ENCODE measurements around the gene FHOD3.

FHOD3 gene

DNA sequence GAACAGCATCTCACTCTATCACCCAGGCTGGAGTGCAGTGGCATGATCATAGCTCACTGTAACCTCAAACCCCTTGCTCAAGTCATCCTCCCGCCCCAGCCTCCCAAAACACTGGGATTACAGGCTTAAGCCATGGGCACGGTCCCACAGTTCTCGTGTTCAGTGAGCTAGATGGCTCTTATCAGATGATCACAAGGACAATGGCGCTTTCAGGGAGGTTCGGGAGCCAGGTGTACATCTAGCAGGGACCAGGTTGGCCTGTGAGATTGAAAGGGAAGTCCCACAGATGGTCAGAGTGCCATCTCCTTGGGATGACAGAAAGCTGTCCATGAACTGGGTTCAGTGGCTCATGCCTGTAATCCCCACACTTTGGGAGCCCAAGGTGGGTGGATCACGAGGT is 14.1 kb upstream of the FHOD3 start:
- Mint-ChIP-seq H3K27ac (no peak overlapping the region), H3K36me3 (no peaks in the 10 kb centered on the region), H3K4me1 (ENCODE audit: low read depth) (peaks cover 2% of the 10 kb centered on the region), H3K27me3 (peaks cover 13% of the 10 kb centered on the region), H3K9me3 (ENCODE audit: low read depth) (no peaks in the 10 kb centered on the region), H3K4me3 (no peak overlapping the region)

DNA sequence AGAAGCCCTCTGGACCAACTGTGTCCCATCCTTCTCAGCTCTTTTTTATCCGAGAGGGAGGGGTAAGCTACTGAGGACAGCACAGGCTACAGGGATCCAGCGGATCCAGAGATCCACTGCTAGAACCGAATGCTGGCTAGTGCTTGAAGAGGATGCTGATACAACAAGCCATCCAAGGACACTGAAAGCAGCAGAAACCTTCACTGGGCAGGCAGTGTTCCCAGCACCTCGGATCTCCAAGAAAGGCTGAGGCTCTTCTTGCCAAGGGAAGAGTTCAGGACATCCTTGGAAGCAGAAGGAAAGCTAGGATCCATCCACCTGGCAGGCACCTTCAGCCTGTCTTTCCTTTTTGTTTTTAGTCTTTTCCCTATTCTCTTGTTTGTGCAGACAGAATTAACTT is 13.2 kb upstream of the FHOD3 start:
- Mint-ChIP-seq H3K36me3 (no peaks in the 10 kb centered on the region), H3K4me1 (ENCODE audit: low read depth) (peaks cover 2% of the 10 kb centered on the region), H3K4me3 (no peak overlapping the region), H3K27me3 (peaks cover 13% of the 10 kb centered on the region), H3K27ac (no peak overlapping the region), H3K9me3 (ENCODE audit: low read depth) (no peaks in the 10 kb centered on the region)

DNA sequence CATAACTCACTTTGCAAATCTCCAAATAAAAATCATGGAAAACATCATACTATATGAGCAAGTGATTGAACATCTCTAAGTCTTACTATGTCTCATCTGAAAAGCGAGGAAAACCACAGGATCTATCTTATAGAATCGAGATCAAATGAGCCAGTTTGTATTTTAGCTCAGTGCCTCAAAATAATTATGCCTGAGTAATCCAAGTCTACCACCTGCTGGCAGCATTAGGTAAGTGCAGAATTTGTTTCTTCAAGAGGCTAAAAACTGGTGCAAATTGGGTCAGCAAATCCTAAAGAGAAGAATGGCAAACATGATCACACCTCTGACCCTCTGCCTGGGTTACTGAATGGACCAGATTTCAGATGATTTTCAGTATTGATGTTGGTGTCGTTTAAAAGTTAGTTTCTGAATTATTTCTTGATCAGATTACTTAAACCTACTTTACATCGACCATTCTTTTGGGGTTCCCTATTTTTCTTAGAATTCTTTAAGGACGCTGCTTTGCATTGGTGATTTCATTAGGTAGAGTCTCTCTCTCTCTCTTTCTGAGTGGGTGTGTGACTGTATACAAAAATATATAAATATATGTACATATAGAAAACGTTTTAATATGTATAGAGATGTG is 12.7 kb upstream of the FHOD3 start:
- peaks cover 13% of the 10 kb centered on the region for H3K27me3 Mint-ChIP-seq
- H3K36me3 Mint-ChIP-seq: no peaks in the 10 kb centered on the region
- no peak overlapping the region for H3K4me3 Mint-ChIP-seq

DNA sequence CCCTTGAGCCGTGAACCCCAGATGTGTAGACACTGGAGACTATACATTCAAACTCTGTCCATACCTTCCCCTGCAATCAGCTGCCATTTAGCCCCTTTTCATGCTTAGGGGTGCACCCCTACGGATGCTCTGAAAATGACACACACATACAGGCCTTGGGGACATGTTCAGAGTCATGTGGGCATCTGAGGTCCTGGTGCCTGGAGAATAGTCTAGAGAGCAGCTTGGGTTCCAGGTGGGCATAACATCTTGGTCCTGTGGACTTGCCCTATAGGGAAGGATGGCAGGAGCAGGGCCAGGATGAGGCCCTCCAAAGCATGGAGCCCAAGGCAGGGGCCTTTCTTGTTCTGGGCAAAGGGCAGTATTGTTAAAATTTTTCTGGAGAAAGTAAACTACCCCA is 9.9 kb upstream of the FHOD3 start:
- H3K27ac Mint-ChIP-seq: no peak overlapping the region
- no peaks in the 10 kb centered on the region for H3K9me3 Mint-ChIP-seq (ENCODE audit: low read depth)
- peaks cover 2% of the 10 kb centered on the region for H3K4me1 Mint-ChIP-seq (ENCODE audit: low read depth)
- H3K4me3 Mint-ChIP-seq: no peak overlapping the region
- H3K27me3 Mint-ChIP-seq: peaks cover 18% of the 10 kb centered on the region
- H3K36me3 Mint-ChIP-seq: no peaks in the 10 kb centered on the region

More for the DNA sequence above, 12.7 kb upstream of the FHOD3 start:
- no peaks in the 10 kb centered on the region for H3K9me3 Mint-ChIP-seq (ENCODE audit: low read depth)
- H3K27ac Mint-ChIP-seq: no peak overlapping the region
- peaks cover 2% of the 10 kb centered on the region for H3K4me1 Mint-ChIP-seq (ENCODE audit: low read depth)

DNA sequence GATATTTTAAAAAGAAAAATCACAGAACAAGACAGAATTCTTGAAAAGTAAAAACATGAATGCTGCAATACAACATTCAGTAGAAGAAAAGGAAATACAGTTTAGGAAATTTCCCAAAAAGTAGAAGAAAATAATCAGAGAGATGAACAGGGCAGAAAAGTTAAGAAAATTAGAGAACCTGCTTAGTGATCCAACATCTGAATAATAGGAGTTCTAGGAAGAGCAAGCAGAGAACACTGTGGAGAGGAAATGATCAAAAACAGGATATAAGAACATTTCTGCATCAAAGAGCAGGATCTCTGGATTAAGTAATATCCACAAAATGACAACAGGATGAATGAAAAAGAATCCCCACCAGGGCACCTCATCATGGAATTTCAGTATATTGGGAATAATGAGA is 8.8 kb upstream of the FHOD3 start:
- no peaks in the 10 kb centered on the region for H3K9me3 Mint-ChIP-seq (ENCODE audit: low read depth)
- H3K27ac Mint-ChIP-seq: no peak overlapping the region
- H3K27me3 Mint-ChIP-seq: peaks cover 18% of the 10 kb centered on the region
- no peaks in the 10 kb centered on the region for H3K36me3 Mint-ChIP-seq
- no peak overlapping the region for H3K4me3 Mint-ChIP-seq
- H3K4me1 Mint-ChIP-seq (ENCODE audit: low read depth): peaks cover 2% of the 10 kb centered on the region

DNA sequence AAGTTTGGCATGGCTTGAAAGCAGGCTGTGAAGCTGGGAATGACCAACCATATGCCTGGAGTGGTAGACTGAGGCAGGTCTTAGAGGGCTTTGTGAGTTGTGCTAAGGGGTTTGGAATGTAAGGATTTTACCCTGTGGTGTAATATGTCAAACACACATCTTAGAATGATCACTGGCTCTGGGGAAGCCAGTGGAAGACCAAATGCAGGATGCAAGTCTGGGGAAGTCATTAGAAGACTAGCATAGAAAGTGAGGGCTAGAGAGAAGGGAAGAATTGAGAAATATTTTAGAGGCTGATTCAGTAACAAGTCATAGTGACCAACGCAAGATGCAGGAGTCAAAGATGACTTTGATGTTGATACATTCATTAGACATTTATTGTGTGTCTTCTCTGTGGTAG is 3.5 kb upstream of the FHOD3 start:
- H3K9me3 Mint-ChIP-seq (ENCODE audit: low read depth): no peaks in the 10 kb centered on the region
- no peaks in the 10 kb centered on the region for H3K36me3 Mint-ChIP-seq
- H3K4me3 Mint-ChIP-seq: no peak overlapping the region
- H3K4me1 Mint-ChIP-seq (ENCODE audit: low read depth): no peaks in the 10 kb centered on the region
- no peak overlapping the region for H3K27ac Mint-ChIP-seq
- H3K27me3 Mint-ChIP-seq: peaks cover 12% of the 10 kb centered on the region

DNA sequence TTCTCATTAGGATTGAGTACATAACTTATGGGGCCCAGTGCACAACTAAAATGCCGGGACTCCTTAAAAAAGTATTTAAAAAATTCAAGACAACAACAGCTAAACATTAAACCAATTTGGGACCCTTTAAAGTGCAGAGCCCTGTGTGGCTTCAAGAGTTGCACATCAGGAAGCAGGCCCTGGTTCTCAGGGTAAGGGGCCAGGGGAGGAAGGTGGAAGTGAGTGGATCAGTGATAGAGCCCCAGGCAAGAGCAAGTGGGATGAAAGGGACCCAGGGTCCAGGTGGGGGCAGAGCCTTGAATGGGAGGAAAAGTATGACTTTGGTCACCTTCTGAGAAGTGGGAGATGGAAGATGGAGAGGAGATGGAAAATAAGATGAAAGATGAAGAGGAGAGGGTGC is 2.3 kb upstream of the FHOD3 start:
- Mint-ChIP-seq H3K27ac (no peak overlapping the region), H3K36me3 (no peaks in the 10 kb centered on the region), H3K4me3 (no peak overlapping the region), H3K27me3 (peaks cover 17% of the 10 kb centered on the region), H3K4me1 (ENCODE audit: low read depth) (no peaks in the 10 kb centered on the region), H3K9me3 (ENCODE audit: low read depth) (no peaks in the 10 kb centered on the region)

DNA sequence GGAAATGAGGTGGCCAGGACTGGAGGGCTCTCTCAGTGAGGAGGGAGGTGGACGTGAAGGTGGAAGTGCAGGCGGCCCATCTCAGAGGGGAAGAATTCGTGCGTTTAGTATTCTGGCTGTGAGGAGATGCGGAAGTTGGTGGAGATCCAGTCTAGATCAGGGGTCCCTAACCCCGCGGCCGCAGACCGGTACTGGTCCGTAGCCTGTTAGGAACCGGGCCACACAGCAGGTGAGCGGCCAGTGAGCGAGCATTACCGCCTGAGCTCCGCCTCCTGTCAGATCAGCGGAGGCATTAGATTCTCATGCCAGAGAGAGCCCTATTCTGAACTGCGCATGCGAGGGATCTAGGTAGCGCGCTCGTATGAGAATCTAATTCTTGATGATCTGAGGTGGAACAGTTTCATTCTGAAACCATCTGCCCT is 1.6 kb upstream of the FHOD3 start:
- Mint-ChIP-seq H3K4me1 (ENCODE audit: low read depth) (no peaks in the 10 kb centered on the region), H3K36me3 (no peaks in the 10 kb centered on the region), H3K27ac (no peak overlapping the region), H3K27me3 (peaks cover 20% of the 10 kb centered on the region), H3K4me3 (no peak overlapping the region), H3K9me3 (ENCODE audit: low read depth) (no peaks in the 10 kb centered on the region)

DNA sequence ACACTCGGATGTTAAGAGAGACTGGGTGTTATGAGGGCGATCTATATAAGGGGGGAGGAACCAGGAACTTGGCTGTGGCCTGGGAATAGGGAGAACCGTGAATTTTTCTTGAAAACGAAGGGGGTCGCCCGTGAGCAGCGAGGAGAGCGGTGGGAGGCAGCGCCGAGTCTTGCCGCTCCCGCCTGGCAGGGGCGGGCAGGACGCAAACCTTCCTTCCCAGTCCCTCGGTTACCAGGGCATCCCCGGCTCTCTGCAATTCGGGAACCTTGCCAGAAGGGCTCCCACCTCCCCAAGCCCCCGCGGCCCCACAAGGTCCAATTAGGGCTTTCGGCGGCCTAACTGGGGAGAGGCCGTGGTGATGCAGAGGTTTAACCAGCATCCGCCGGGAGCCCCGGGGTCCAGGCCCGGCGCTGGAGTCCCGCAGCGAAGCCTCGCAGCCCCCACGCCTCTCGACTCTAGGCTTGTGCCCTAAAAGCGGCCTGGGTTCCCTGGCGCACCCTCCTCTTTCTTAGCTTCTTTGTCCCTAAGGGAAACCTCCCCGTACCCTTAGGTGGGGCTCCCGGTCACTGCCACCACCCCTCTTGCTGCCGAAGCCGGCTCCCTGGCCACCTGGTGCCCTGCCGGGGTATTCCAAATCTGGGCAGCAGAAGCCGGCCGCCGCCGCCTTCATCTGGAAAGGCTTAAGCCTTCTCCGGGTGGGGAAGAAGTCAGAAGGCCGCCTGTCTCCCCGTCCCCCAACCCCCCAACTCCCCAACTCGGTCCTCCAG is 680 bp upstream of the FHOD3 start:
- Mint-ChIP-seq H3K27ac (no peak overlapping the region), H3K4me3 (peak overlapping the region; percentile 42), H3K36me3 (no peaks in the 10 kb centered on the region), H3K9me3 (ENCODE audit: low read depth) (no peaks in the 10 kb centered on the region), H3K27me3 (peaks cover 19% of the 10 kb centered on the region), H3K4me1 (ENCODE audit: low read depth) (no peaks in the 10 kb centered on the region)

DNA sequence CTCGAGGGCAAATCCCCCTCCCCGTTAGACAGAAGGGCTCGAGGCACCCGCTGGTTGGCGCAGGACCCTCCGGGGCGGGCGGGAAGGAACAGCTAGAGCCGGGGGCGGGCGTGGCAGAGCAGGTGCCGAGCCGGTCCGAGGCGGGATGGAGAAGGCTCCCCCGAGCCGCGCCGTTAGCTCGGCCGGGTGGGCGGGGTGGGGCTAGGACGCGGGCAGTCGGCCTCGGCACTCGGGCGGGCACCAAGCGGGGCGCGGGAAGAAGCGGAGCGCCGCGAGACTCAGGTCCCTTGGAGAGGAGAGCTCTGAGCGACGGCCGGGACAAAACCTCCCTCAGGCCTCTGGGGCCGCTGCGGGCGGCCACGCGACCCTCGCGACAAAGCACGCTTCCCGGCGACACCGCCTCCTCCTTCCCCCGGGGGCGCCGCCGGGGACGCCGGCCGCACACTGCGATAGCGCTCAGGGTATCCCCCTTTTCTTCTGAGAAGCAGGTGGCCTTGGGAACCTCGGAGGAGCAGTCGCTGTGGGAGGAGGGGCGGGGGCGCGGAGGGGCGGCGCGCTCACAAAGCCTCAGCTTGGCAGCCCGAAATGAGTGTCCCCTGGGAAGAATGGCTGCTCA is 721 bp downstream of the FHOD3 start:
- Mint-ChIP-seq H3K9me3 (ENCODE audit: low read depth) (no peaks in the 10 kb centered on the region), H3K27me3 (peaks cover 25% of the 10 kb centered on the region), H3K4me1 (ENCODE audit: low read depth) (no peaks in the 10 kb centered on the region), H3K36me3 (no peaks in the 10 kb centered on the region), H3K4me3 (no peak overlapping the region), H3K27ac (no peak overlapping the region)

DNA sequence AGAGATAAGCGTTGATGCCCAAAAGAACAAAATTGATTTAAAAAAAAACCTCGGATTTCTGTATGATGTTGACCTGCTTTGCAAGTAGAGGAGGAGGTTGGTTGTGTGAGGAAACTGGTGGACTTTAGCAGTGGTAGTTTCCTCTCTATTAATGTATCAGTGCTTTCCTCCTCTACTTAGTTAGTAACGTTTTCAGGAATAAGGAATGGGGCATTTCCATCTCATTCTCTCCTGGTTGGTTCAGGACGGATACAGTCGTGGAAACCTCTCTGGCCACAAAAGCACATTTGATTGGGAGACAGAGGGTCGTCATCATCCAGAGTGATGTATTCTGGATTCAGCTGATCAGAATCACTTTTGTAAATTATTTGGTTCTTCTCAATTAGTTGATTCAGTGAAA is 1.5 kb downstream of the FHOD3 start:
- Mint-ChIP-seq H3K9me3 (ENCODE audit: low read depth) (no peaks in the 10 kb centered on the region), H3K36me3 (no peaks in the 10 kb centered on the region), H3K27ac (no peak overlapping the region), H3K27me3 (peaks cover 26% of the 10 kb centered on the region), H3K4me3 (peak overlapping the region; percentile 61), H3K4me1 (ENCODE audit: low read depth) (no peaks in the 10 kb centered on the region)

DNA sequence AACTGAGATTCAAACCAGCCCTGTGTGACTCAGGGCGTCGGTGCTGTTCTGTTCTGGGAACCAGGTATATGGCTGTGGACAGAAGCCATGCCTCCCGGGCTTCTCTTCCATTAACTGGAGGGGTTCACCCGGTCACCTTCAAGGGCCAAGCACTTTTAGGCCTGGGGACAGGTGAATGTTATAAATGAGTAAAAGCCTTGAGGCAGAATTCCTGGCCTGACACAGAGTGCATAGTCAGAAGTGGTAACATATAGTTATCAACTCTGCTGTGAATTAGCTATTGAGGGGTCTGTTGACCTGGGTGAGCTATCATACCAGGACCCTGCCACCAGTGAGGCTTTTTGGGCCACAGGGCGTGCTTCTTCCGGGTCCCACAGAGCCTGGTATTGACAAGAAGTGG is 2.7 kb downstream of the FHOD3 start:
- H3K36me3 Mint-ChIP-seq: no peaks in the 10 kb centered on the region
- peaks cover 28% of the 10 kb centered on the region for H3K27me3 Mint-ChIP-seq
- no peak overlapping the region for H3K4me3 Mint-ChIP-seq
- no peaks in the 10 kb centered on the region for H3K4me1 Mint-ChIP-seq (ENCODE audit: low read depth)
- H3K27ac Mint-ChIP-seq: no peak overlapping the region
- H3K9me3 Mint-ChIP-seq (ENCODE audit: low read depth): no peaks in the 10 kb centered on the region

DNA sequence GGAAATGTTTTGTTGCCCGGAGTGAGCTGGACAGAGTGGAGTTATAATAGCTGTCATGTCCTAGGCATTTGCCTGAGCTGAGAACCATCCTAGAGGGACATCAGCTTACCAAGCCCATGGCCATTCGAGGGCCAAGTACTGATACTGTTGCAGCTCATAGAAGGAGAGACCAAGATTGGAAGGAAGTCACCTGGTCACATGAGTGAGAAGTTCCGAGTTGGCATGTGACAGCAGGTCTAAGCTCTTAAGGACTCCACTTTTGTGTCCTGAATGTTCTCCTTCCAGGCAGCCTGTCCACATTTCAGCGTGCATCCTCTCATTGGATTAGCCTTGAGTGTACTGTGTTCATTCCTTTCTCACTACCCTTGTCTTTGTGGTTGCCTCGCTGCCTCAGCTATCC is 4.4 kb downstream of the FHOD3 start:
- Mint-ChIP-seq H3K4me1 (ENCODE audit: low read depth) (no peaks in the 10 kb centered on the region), H3K36me3 (no peaks in the 10 kb centered on the region), H3K27ac (no peak overlapping the region), H3K4me3 (no peak overlapping the region), H3K27me3 (peaks cover 30% of the 10 kb centered on the region), H3K9me3 (ENCODE audit: low read depth) (no peaks in the 10 kb centered on the region)

DNA sequence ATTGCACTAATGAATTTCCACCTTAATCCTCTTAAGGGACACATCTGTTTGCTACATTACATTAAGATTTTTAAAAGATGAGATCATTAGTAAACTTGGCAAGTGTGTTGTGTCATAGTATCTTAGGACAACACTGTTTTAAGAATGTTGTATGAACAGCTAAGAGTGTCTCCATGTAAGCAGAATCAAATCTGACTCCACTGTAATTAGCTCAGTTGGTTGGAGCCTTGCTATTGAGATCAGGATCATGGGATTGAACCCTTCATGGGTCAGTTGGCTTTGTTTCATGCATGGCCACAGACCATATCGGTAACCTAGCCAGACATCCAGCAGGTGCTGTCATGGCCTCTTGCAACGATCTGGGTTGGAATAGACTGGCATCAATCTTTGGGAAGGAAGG is 5.2 kb downstream of the FHOD3 start:
- Mint-ChIP-seq H3K27me3 (peaks cover 30% of the 10 kb centered on the region), H3K4me3 (no peak overlapping the region), H3K4me1 (ENCODE audit: low read depth) (no peaks in the 10 kb centered on the region), H3K27ac (no peak overlapping the region), H3K36me3 (no peaks in the 10 kb centered on the region), H3K9me3 (ENCODE audit: low read depth) (no peaks in the 10 kb centered on the region)

DNA sequence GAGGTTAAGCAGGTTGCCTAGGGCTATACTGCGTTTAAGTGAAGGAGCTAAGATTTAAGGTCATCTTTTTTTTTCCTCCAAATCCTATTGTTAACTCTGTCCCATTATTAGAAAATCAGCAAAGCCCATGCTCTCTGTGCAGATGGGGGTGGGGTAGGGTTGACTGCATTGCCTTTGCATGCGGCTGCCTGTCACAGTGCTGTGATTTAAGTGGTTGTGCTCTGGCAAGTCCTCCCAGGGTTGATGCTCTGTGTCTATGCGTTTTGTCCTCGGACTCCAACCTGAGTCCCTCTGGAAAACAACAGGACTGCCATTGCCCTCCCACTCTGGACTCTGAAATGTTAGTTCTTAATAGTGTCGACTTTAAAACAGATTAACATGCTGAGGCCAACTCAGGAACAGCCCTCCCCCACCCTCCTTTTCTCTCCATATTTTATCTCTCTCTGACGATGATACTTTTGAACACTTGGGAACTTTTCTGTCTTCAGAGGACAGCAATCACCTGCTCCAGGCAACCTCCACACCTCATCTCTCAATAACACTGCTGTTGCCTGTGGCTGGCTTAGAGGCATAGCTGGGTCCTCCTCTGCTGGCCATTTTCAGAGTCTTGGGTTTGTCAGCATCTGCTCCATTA is 5.8 kb downstream of the FHOD3 start:
- Mint-ChIP-seq H3K27ac (no peak overlapping the region), H3K36me3 (no peaks in the 10 kb centered on the region), H3K9me3 (ENCODE audit: low read depth) (no peaks in the 10 kb centered on the region), H3K4me1 (ENCODE audit: low read depth) (no peaks in the 10 kb centered on the region), H3K27me3 (peaks cover 30% of the 10 kb centered on the region), H3K4me3 (no peak overlapping the region)
